SJSA1 (cell line): ENCODE data around the gene SMIM29. TPM values are rescaled to one million over a fixed set of nuclear protein-coding genes. Genes with fewer than 3 reads are reported as not detected.

ENCODE experiments used
- DNase-seq, 2 experiments: peaks; one replicate each; pipeline ENCODE4 v3.0.0-alpha.2; 2015 to 2020; ENCODE audit warnings: low spot score in 2 of 2, low read depth in 1 of 2
- H3K27ac ChIP-seq: fragments of 250-450 bp; sonication (Bioruptor Pico); 2 replicates; pipeline ENCODE4 v1.5.1; 2020; ENCODE audit warnings: mild to moderate bottlenecking, moderate library complexity
- H3K27me3 ChIP-seq: fragments of 250-450 bp; sonication (Bioruptor Pico); replicated peaks from 2 replicates; pipeline ENCODE4 v1.5.1; 2020; ENCODE audit warnings: mild to moderate bottlenecking, moderate library complexity
- H3K36me3 ChIP-seq: fragments of 250-450 bp; sonication (Bioruptor Pico); 2 replicates; pipeline ENCODE4 v1.5.1; 2020; ENCODE audit warnings: mild to moderate bottlenecking
- H3K4me1 ChIP-seq: fragments of 250-450 bp; sonication (Bioruptor Pico); replicated peaks from 2 replicates; pipeline ENCODE4 v1.6.1; 2021; ENCODE audit warnings: mild to moderate bottlenecking
- H3K4me3 ChIP-seq: fragments of 250-450 bp; sonication (Bioruptor Pico); 2 replicates; pipeline ENCODE4 v1.5.1; 2020; ENCODE audit warnings: mild to moderate bottlenecking
- H3K9me3 ChIP-seq: fragments of 250-450 bp; sonication (Bioruptor Pico); replicated peaks from 2 replicates; pipeline ENCODE4 v1.5.1; 2020; ENCODE audit warnings: mild to moderate bottlenecking
- total RNA-seq: library from RNA; depleted of rRNA; stranded (reverse); fragments of >200 nt; shearing (Covaris generic); gene quantifications from 2 replicates; pipeline ENCODE4 v1.2.3, GENCODE V29; 2014

The SMIM29 gene
- total RNA-seq, 1 experiment from 2014 or later = 24.5 TPM

GRCh38 chr6:34241351-34242215, 7.2 kb downstream of the SMIM29 start:
- Histone ChIP-seq H3K4me1 (peaks cover 57% of the 10 kb centered on the region), H3K9me3 (no peaks in the 10 kb centered on the region), H3K4me3 (no peak overlapping the region), H3K27ac (no peak overlapping the region), H3K27me3 (no peaks in the 10 kb centered on the region), H3K36me3 (peaks cover 50% of the 10 kb centered on the region)
- DNase-seq = no peak

DNA sequence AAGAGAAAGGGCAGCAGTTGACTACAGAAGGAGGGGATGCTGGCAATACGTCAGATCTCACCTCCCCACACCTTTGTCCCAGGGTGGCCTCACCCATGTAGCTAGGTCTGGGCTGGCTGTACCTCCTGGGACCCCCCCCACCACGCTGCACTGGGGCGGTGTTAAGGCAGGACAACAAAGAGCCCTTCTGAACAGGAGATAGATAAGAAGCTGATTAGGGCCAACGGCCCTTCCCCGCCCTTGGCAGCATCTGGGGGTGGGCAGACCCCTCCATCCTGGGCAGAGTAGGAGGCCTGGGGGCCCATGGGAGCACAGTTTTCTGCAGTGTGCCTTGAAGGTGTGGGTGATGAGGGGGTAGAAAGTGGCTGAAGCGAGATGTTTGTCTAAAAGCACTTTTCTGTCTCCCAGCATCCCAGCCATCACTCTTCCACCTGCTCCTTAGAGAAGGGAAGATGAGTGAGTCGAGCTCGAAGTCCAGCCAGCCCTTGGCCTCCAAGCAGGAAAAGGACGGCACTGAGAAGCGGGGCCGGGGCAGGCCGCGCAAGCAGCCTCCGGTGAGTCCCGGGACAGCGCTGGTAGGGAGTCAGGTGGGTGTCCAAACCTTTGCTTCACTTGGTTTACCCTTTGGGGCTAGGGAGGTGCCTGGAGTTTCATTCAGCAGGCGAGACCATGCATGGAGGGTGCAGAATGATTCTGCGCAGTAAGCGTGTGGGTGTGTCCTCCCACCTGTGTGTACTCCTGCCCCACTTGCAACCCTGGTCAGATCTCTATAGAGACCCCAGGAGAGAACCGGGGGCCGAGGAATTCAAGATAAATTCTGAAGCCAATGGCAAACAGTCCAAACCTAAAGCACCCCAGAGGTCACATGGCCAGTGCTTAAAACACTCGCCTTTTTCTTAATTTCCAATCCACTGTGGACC, 8.2 kb downstream of the SMIM29 start:
- Histone ChIP-seq H3K4me3 (no peak overlapping the region), H3K27me3 (no peaks in the 10 kb centered on the region), H3K9me3 (no peaks in the 10 kb centered on the region), H3K27ac (no peak overlapping the region), H3K4me1 (peaks cover 60% of the 10 kb centered on the region), H3K36me3 (peaks cover 44% of the 10 kb centered on the region)
- no peak for DNase-seq

- Histone ChIP-seq H3K27me3 (no peaks in the 10 kb centered on the region), H3K4me1 (peaks cover 57% of the 10 kb centered on the region), H3K27ac (no peak overlapping the region), H3K36me3 (peaks cover 44% of the 10 kb centered on the region), H3K4me3 (no peak overlapping the region), H3K9me3 (no peaks in the 10 kb centered on the region)
- no peak for DNase-seq
Observed at GRCh38 chr6:34239893-34240292, 8.9 kb downstream of the SMIM29 start.

- Histone ChIP-seq H3K27ac (no peak overlapping the region), H3K36me3 (peaks cover 44% of the 10 kb centered on the region), H3K27me3 (no peaks in the 10 kb centered on the region), H3K4me1 (peaks cover 53% of the 10 kb centered on the region), H3K9me3 (no peaks in the 10 kb centered on the region), H3K4me3 (no peak overlapping the region)
- DNase-seq = no peak
Observed at GRCh38 chr6:34239500-34239825, 9.3 kb downstream of the SMIM29 start.

- H3K27me3 ChIP-seq = no peaks in the 10 kb centered on the region
- H3K9me3 ChIP-seq = no peaks in the 10 kb centered on the region
- H3K27ac ChIP-seq = no peak overlapping the region
- no peak for DNase-seq
- H3K4me1 ChIP-seq = peaks cover 47% of the 10 kb centered on the region
- H3K4me3 ChIP-seq = peak overlapping the region; percentile 81
- peaks cover 43% of the 10 kb centered on the region for H3K36me3 ChIP-seq
Observed at GRCh38 chr6:34238585-34239499, 10.0 kb downstream of the SMIM29 start.

DNA sequence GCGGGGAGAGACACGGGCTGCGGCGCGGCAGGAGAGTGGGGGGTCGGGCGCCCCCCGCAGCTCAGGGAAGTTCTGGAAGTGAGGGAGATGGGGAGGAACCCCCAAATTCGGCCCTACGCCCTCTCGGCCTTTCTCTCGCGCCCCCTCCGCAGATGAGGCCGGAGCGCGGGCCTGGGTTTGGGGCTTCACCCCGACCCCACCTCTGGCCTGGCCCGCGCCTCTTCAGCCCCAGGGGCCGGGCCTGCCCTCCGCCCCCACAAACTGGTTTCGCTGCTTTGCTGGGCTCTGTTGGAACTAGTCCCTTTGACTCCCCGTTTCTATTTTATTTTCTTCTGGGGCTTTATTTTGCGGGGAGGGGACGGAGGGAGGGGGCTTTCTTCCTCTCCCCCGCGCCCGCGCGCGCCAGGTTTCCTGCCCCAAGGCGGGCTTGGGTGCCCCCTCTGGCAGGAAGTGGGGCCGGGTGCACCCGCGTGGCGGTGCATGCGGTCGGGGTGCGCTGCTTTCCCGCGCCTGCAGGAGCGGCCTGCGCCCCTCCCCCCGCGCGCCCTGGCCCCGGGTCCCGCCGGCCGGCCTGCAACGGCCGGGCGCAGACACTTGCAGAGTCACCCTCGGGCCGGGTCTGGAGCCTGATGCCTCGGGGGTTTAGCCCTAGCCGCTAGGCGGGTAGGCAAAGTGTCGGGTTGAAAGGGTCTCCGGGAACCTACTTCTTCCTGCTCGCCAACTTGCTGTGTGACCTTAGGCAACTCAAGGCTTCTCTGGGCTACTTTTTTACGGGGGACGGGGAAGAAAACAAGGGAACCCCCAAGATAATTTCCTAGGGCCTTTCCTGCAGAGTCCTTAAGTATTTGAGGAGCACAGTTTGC, 10.9 kb downstream of the SMIM29 start:
- Histone ChIP-seq H3K9me3 (no peaks in the 10 kb centered on the region), H3K27ac (peak overlapping the region; percentile 49), H3K4me3 (peak overlapping the region; percentile 81), H3K4me1 (peaks cover 38% of the 10 kb centered on the region), H3K27me3 (no peaks in the 10 kb centered on the region), H3K36me3 (peaks cover 34% of the 10 kb centered on the region)
- peak; percentile 39 to 63 for DNase-seq

GRCh38 chr6:34237316-34237721, 11.5 kb downstream of the SMIM29 start:
- H3K27me3 ChIP-seq = no peaks in the 10 kb centered on the region
- H3K4me3 ChIP-seq = peak overlapping the region; percentile 81
- no peaks in the 10 kb centered on the region for H3K9me3 ChIP-seq
- H3K36me3 ChIP-seq = peaks cover 28% of the 10 kb centered on the region
- H3K27ac ChIP-seq = peak overlapping the region; percentile 49; the same call in 1 of the 2 replicates
- DNase-seq = no peak
- H3K4me1 ChIP-seq = peaks cover 31% of the 10 kb centered on the region

DNA sequence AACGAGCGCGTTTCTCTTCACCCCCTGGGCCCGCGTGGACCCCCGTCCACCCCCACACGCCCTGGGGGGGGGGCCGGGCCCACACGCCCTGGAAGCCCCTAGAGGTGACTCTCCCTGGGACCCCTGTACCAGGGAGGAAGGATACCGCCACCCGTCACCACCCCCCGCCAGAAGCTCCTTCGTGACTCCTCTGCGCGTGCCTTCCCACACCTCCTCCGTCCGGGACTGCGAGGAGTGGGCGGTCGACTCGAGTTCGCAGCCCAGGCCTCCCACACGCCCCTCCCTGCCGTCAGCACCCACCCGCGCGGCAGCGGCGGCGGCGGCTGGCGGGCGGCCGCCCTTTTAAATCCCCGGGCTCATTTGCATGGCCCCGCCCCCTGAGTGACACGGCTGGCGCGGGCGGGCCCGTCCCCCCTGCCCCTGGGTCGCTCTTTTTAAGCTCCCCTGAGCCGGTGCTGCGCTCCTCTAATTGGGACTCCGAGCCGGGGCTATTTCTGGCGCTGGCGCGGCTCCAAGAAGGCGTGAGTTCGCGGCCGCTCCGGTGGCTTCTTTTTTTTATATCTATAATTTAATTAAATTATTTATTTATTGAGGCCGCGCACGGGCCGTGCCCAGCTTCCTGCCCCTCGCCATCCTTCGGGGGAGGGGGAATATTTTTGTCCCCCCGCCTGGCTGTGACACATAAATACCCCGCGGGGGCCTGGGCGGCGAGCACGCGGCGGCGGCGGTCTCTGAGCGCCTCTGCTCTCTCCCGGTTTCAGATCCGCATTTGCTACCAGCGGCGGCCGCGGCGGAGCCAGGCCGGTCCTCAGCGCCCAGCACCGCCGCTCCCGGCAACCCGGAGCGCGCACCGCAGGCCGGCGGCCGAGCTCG, 12.1 kb downstream of the SMIM29 start, which contains the start of gene HMGA1:
Gene HMGA1 (plus strand): TSS at position 431 of the 873 bp plus-strand sequence. CDS start 3,908 bp downstream, outside the sequence.
- Histone ChIP-seq H3K36me3 (peaks cover 21% of the 10 kb centered on the region), H3K27ac (peak within 1 kb of the TSS; percentile 49), H3K27me3 (no peaks in the 10 kb centered on the region), H3K9me3 (no peaks in the 10 kb centered on the region), H3K4me3 (peak within 1 kb of the TSS; percentile 81), H3K4me1 (peaks cover 25% of the 10 kb centered on the region)
- DNase-seq = peak; percentile 66 to 88

GRCh38 chr6:34236131-34236442, 12.7 kb downstream of the SMIM29 start:
- Histone ChIP-seq H3K4me3 (no peak overlapping the region), H3K36me3 (peaks cover 15% of the 10 kb centered on the region; the same call in 1 of the 2 replicates), H3K27ac (no peak overlapping the region), H3K27me3 (no peaks in the 10 kb centered on the region), H3K9me3 (no peaks in the 10 kb centered on the region), H3K4me1 (peaks cover 25% of the 10 kb centered on the region)
- DNase-seq = no peak

DNA sequence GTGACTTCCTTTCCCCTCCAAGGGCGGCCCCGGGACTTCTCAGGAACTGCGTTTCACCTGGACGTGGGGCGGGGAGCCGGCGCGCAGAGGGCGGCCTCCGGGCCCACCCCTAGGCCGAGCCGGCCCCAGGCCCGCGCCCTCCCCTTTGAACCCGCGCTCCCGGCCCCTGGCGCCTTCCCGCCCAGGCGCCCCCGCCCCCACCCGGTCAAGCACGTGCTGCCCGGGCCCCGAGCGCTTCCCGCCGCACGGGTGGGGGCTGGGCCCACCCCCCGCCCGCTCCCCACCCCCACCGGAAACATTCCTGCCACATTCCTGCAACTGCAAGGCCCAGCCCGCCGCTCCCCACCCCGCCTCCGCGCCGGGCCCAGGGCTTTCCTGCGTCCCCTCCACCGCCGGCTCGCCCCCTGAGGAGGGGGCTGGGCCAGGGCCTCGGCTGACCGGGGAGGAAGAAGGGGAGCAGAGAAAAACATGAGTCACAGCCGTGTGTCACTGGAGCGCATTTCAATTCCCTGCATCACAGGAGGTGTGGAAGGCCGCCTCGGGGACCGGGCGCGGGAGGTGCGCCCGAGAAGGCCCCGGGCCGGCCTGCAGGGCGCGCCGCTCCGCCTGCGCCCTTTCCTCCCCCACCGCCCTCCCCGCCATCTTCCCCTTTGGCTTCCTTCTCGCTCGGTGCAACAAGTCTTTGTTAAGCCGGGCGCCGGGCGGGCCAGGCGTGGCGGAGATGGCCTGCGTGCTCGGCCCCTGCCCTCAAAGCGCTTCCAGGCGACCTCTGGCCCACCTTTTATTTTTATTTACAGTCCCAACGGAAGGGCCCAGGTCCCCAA, 13.3 kb downstream of the SMIM29 start:
- H3K4me1 ChIP-seq = peaks cover 25% of the 10 kb centered on the region
- H3K4me3 ChIP-seq = no peak overlapping the region
- peaks cover 10% of the 10 kb centered on the region; the same call in 1 of the 2 replicates for H3K36me3 ChIP-seq
- H3K9me3 ChIP-seq = no peaks in the 10 kb centered on the region
- H3K27me3 ChIP-seq = no peaks in the 10 kb centered on the region
- H3K27ac ChIP-seq = no peak overlapping the region
- no peak for DNase-seq

DNA sequence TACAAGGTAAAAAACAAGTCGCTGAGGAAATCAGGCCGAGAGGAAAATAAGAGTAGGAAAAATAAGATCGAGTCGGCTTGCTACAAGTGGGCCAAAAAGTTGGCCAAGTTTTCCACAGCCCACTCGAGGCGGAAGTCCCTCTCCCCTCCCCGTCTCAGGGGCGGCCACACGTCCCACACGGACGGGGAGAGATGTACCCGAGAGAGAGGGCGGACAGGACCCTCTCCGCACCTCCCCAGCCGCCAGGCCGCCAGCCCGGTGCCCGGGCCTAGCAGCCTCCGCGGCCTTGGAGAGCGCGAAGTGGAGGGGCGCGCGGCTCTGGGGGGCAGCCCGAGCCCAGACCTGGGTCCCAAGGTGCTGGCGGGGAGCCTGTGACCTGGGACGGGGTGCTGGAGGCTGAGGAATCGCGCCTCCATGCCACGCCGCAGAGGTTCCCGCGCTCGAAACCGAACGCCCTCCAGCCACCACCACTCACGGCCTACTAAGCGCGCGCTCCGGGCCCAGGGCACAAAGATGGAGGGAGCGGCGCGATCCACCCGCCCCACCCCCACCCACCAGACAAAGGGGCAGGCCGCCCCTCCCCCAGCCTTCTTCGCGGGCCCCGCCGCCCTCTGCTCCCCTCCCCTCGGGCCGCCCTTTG, 14.0 kb downstream of the SMIM29 start:
- Histone ChIP-seq H3K27me3 (no peaks in the 10 kb centered on the region), H3K27ac (no peak overlapping the region), H3K9me3 (no peaks in the 10 kb centered on the region), H3K4me3 (no peak overlapping the region), H3K4me1 (peaks cover 25% of the 10 kb centered on the region), H3K36me3 (peaks cover 7% of the 10 kb centered on the region; the same call in 1 of the 2 replicates)
- DNase-seq = no peak
